GM15510 (cell line): ENCODE measurements around the gene LMCD1.

ENCODE experiments used
- POLR2A ChIP-seq: IDR thresholded peaks from 3 replicates; pipeline ENCODE4 v1.6.1; 2011; ENCODE audit warnings: borderline replicate concordance; ENCODE audit not compliant: insufficient read length; ENCODE audit errors: extremely low read depth

Gene LMCD1

DNA sequence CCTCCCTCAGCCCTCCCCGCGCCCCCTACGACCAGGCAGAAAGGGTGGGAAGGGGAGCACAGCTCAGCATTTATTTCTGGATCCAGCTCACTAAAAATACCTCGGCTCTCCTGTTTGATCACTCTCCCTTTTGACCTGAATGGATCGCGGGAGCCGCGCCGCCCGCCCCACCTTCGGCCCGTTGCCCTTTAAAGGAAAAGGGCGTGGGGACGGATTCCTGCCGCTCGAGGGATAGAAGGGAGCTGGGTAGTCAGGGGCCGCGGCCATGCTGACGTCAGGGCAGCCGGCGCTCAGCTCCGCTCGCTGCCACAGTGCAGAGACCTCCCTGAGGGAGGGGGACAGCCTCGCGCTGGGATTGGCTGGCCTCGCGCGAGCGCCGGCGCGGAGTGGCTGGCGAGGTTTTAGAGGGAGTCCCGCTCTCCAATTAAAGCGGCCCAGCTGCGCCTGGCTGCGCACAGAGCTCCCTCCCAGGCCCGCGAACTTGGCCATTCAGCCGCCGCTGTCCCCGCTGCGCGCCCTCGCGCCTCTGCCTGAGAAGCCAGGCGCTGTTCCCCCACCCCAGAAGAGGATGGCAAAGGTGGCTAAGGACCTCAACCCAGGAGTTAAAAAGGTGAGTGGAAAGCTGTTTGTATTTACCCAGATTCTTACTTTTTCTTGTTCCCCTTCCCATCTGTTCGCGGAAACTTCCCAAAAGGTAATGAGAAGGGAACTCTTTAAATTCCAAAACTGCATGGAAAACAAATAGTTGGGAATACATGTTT lies at the start of gene LMCD1:
LMCD1 (plus strand) TSS at position 453 of the 761 bp plus-strand sequence; CDS start at position 569, 116 bp downstream.
- TF ChIP-seq POLR2A: peak; percentile 35

DNA sequence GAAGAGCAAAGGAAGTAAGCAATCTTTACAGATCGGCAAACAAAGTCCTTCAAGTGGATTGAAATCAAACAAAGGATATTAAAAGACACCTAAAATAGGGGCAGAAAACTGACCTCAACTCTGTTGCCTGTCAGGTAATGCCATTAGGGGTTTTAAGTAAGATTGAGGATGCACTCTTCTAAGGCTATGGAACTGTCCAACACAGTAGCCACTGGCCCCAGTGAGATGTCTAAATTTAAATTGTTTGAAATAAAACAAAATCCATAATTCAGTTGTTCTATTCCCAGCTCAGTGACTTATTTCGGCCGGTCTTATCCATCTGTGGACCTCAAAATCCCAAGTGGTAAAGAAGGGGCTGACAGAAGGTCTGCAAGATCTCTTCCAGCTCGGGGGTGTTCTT lies 49.5 kb upstream of the LMCD1 start:
- TF ChIP-seq POLR2A: no peak

- TF ChIP-seq POLR2A: no peak
Observed at GRCh38 chr3:8453153-8453552, 48.5 kb upstream of the LMCD1 start.

DNA sequence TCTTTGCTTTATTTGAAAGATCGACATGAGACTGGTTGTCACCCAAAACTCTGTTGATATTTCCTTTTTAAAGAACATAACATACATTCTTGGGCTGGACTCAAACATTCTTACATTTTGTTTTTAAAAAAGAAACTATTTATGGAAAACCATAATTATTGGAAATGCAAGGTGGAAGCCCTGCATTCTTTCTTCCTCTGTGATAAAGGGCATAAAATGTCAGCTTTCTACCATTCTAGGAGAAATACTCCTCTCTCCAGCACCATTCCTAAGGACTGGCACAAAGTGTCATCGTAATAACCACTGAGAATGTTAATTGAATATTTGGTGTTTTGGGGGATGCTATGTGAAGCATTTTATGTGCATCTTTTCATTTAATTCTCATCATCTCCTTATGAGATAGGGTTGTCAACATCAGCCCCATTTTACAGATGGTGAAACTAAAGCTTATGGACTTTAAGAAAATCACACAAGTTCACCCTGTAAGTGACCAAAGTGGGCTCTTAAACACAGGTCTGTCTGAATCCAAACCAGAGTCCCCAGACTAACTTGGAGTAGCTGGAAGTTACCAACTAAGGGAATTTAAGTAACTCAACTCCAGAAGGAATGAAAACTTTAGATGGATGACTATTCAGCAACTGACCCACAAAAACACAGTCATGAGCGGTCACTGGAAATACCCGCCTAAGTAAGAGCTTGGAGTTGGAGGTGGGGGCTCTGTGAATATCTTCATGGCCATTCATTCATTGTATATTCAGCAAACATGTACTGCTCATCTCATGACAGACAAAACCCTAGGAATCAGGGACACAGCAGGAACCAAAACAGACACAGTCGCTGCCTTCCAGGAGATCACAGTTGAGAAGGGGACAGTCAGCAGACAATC lies 45.9 kb upstream of the LMCD1 start:
- no peak for TF ChIP-seq POLR2A

DNA sequence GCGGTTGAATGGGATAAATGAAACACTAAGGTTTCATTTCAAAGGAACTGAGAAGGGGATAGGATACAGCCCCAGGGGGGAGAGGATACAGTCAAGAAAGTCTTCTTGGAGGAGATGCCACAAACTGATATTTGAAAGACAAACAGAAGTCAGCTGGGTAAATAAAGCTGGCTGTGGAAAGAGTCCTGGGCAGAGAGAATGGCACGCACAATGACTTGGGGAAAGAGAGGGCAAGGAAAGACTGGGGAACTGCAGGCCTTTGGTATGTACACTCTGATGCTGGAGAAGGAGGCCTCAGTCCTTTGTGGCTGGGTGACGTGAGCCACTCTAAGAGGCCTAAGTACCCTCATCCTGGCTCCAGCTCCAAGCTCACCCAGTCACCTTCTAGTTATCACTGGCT lies 45.2 kb upstream of the LMCD1 start:
- no peak for TF ChIP-seq POLR2A

DNA sequence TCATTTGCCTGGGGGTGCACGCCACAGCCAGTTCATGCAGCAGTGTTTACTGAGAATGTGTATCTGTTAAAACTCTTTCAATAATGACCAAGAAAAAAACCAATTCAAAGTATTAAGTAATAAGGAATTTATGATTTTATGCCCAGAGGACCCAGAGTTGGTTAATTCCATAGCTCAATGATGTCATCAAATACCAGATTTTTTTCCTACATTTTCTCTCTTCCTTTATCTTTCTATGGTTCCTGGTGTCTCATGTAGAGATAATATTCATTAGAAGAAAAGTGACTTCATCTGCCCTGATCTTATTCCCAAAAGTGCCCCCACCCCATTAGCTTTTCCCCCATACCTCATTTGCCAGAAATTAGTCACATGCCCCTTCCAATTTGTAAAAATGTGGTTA lies 44.6 kb upstream of the LMCD1 start:
- no peak for TF ChIP-seq POLR2A

DNA sequence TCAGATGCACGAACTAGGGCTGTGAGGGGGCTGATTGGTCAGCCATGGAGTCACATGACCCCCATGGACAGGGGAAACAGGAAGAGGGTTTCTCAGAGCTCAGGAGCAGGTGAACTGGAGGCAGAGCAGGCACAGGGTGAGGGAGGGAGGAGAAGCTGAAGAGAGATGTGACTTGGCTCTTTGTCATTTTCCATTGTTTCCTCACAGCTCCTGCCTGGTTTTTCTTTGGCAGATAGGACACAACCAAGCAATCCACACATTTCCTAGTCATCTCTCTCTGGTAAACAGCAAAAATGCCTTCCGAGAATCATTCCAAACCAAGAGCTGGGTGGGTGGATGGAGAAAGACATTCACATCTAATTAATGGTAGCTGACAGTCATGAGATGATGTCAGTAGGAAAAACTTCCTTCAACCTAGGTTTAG lies 43.4 kb upstream of the LMCD1 start:
- TF ChIP-seq POLR2A: no peak

DNA sequence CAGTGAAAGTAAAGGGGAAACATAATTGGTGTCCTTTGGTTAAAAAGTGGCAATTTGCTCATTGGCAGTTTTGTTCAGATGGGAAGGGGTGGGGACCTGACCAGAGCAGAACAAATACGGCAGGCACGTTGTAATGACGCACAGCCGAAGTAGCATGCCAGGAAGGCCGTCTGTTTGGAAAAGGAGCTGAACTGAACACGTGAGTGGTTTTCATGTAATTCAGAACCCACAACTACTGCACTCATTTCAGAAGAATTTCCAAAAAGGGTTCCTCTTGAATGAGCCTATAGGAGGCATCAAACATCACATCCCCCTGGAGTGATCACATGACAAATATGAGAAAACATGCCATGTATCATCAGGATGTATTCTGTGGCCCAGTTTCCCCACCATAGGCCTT lies 42.9 kb upstream of the LMCD1 start:
- TF ChIP-seq POLR2A: no peak

DNA sequence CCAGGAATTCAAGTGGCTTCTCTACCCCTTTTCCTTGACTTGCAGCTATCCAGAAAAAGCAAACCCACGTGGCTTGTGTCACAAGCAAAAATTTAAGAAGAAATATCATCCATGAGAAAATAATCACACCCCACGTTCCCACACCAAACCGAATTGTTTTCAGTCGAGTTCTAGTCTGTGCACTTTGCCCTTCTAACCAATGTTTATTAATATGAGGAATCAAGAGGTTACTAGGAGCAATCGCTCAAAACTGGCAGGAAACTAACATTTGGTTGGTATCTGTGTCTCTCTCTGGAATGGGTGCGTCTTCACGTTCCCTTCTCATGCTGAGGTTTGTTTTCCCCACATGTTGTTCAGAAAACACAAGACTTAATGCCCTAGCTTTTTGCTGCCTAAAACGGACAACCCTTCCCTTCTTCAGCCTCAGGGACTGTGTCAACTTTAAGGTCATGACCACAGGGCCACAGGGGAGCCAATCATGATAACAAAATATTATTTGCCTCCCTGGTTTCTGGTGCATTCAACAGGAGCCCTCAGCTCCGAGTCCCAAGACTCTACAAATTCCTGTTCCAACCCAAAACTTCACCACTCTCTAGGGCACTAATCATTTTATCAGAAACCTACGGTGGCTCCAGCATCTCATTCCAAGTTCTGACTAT lies 41.4 kb upstream of the LMCD1 start:
- no peak for TF ChIP-seq POLR2A

DNA sequence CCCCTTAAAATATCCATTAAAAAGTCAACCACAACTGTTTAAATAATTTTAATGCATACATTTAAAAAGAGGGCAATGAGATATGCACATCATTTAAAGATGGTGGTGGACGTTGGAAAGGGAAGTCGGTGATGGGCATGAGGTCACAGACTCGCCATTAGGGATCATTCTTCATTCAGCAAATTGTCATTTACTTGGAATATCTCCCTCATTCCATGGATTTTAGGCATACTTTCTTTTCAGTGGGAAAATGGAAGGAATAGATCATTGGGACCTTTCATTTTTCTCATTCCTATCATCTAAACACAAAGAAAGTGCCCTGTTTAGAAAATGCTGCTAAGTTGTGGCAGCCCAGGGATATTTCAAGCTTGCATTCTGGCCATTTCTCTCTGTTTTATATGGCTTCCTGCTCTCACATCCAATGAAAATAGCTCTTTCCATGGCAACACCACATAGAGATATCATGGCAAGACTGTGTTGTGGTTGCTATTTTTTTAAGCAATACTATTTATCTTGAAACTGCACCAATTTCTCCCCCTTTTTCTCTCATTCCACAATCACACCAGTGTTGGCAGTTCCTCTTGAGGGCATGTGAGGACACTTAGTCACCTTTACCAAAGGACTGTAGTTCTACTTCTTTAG lies 40.7 kb upstream of the LMCD1 start:
- no peak for TF ChIP-seq POLR2A

GRCh38 chr3:8464668-8465067 lies 37.0 kb upstream of the LMCD1 start:
- no peak for TF ChIP-seq POLR2A

GRCh38 chr3:8466526-8466925 lies 35.1 kb upstream of the LMCD1 start:
- no peak for TF ChIP-seq POLR2A

- no peak for TF ChIP-seq POLR2A
Observed at GRCh38 chr3:8470801-8471200, 30.8 kb upstream of the LMCD1 start.

DNA sequence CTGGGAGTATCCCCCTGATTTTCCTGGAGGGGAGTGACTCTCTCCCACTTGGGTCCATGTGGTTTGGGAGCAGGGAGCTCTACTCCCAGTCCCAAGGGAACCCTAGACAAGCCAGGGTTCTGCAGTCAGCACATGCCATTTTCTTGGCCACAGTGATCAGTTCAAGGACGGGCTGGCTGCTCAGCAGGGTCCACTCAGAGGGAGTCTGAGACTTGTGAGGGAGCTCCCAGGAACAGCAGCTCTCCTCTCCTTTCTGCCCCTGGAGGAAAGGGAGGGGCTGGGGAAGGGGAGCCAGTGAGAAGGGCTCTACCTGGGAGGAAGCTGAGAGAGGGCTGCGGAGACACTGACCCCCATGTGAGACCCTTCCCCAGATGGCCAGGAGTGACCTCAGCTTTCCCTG lies 29.1 kb upstream of the LMCD1 start:
- TF ChIP-seq POLR2A: no peak

DNA sequence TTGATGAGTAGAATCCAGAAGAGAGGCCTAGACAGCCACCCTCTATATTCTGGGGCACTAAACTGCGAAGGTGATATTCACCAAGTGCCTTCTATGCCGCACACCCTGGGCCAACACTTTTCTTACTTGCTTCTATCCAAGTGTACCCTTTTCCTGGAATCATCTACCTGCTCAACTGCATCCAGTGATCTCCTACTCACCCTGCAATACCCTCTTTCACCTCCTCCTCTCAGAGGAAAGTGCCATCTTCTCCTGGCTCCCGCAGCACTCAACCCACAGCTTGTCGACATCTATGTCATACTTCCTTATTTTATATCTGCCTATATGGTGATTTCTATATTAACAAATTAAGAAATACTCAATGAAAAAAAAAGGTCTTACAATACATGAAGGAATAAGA lies 28.6 kb upstream of the LMCD1 start:
- no peak for TF ChIP-seq POLR2A

DNA sequence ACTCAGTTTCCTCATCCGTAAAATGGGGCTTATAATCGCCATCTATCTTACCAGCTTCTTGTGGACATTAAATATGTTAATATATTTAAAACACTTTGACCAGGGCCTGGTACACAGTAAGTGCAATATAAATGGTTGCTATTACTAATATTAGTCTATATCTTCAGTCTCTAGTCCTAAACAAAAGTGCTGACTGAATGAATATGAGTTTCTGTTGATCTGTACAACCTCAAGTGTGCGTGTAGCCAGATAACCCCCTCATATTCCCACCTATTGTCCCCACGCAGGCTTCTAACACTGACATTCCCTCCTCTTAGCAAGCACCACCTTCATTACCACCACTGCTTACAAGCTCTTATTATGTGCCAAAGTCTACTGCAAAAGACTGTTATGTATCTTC lies 27.6 kb upstream of the LMCD1 start:
- TF ChIP-seq POLR2A: no peak

- TF ChIP-seq POLR2A: no peak
Observed at GRCh38 chr3:8474991-8475390, 26.6 kb upstream of the LMCD1 start.
